ENCODE results near the gene ANK3. TPM values are rescaled to one million over a fixed set of nuclear protein-coding genes. Genes with fewer than 3 reads are reported as not detected.

Gene ANK3
- total RNA-seq, 4 donors from 2014 or later, result 86.3 to 224 (median 139) TPM

DNA sequence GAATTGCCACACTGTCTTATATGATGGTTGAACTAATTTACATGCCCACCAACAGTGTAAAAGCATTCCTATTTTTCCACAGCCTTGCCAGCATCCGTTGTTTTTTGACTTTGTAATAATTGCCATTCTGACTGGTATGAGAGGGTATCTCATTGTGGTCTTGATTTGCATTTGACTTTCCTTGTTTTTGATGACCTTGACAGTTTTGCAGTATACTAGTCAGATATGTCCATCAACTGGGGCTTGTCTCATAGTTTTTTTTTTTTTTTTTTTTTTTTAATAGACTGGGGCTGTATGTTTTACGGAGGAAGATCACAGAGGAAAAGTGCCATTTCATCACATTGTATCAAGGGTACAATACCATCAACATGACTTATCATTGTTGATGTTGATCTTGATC is 220.6 kb downstream of the ANK3 start:
- WGBS, 2 donors, result 88% methylated on average over 2 of the region's 2 CpGs
- peaks cover 0 to 3% (median 0%) of the 10 kb centered on the region in 3 donors for H3K36me3 ChIP-seq

GRCh38 chr10:60167050-60167449 is 222.6 kb downstream of the ANK3 start:
- H3K9me3 ChIP-seq, result no peaks in the 10 kb centered on the region
- WGBS, 2 donors, result 44 to 51% methylated on average over 4 of the region's 4 CpGs
- H3K36me3 ChIP-seq, result peaks cover 0 to 3% (median 0%) of the 10 kb centered on the region in 3 donors
- TF ChIP-seq POLR2A (IDR thresholded peaks at IDR 0.05) (no peak), CTCF (IDR thresholded peaks at IDR 0.05) (no peak), EP300 (IDR thresholded peaks at IDR 0.05) (no peak)
- no peak for DNase-seq (ENCODE audit: low spot score in 2 of 2)
- H3K27ac ChIP-seq, result no peak overlapping the region
- H3K27me3 ChIP-seq, result no peaks in the 10 kb centered on the region
- H3K4me1 ChIP-seq, result no peaks in the 10 kb centered on the region
- no peak overlapping the region for H3K4me3 ChIP-seq

More for the DNA sequence above, 220.6 kb downstream of the ANK3 start:
- TF ChIP-seq EP300 (IDR thresholded peaks at IDR 0.05) (no peak), CTCF (IDR thresholded peaks at IDR 0.05) (no peak), POLR2A (IDR thresholded peaks at IDR 0.05) (no peak)
- H3K4me3 ChIP-seq, result no peak overlapping the region
- no peak overlapping the region for H3K27ac ChIP-seq
- no peaks in the 10 kb centered on the region for H3K4me1 ChIP-seq
- H3K9me3 ChIP-seq, result no peaks in the 10 kb centered on the region
- no peaks in the 10 kb centered on the region for H3K27me3 ChIP-seq
- DNase-seq (ENCODE audit: low spot score in 2 of 2), result no peak

GRCh38 chr10:60163786-60164185 is 225.9 kb downstream of the ANK3 start:
- no peak overlapping the region for H3K4me3 ChIP-seq
- H3K27me3 ChIP-seq, result no peaks in the 10 kb centered on the region
- no peaks in the 10 kb centered on the region for H3K4me1 ChIP-seq
- H3K27ac ChIP-seq, result no peak overlapping the region
- peaks cover 0 to 19% (median 0%) of the 10 kb centered on the region in 3 donors for H3K36me3 ChIP-seq
- TF ChIP-seq EP300 (IDR thresholded peaks at IDR 0.05) (no peak), CTCF (IDR thresholded peaks at IDR 0.05) (no peak), POLR2A (IDR thresholded peaks at IDR 0.05) (no peak)
- no peaks in the 10 kb centered on the region for H3K9me3 ChIP-seq
- no peak for DNase-seq (ENCODE audit: low spot score in 2 of 2)

DNA sequence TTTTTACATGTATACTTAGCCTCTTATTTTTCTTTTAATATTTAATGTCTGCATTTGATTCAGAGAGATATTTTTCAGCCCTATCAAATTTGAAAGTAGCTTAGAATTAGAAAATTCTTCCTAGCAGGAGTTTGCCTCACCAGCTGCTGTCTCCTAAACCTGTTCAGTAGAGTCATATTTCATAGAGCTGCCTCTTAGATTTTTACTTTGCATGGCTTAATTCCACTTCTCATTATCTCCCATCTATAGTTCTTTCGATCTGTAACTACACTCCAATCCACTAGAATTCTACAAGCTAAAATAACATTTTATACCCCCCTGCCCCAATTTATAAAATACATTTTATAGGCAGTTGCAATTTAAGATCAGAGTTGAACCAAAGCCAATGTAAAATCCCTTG is 227.0 kb downstream of the ANK3 start:
- 81 to 97% methylated on average over 1 of the region's 1 CpG for WGBS, 2 donors
- Histone ChIP-seq H3K27me3 (no peaks in the 10 kb centered on the region), H3K9me3 (no peaks in the 10 kb centered on the region), H3K4me1 (no peaks in the 10 kb centered on the region), H3K36me3 (peaks cover 0 to 19% (median 0%) of the 10 kb centered on the region in 3 donors), H3K4me3 (no peak overlapping the region), H3K27ac (no peak overlapping the region)
- DNase-seq (ENCODE audit: low spot score in 2 of 2), result no peak
- TF ChIP-seq EP300 (IDR thresholded peaks at IDR 0.05), result no peak
- no peak for TF ChIP-seq POLR2A (IDR thresholded peaks at IDR 0.05)
- TF ChIP-seq CTCF (IDR thresholded peaks at IDR 0.05), result no peak

DNA sequence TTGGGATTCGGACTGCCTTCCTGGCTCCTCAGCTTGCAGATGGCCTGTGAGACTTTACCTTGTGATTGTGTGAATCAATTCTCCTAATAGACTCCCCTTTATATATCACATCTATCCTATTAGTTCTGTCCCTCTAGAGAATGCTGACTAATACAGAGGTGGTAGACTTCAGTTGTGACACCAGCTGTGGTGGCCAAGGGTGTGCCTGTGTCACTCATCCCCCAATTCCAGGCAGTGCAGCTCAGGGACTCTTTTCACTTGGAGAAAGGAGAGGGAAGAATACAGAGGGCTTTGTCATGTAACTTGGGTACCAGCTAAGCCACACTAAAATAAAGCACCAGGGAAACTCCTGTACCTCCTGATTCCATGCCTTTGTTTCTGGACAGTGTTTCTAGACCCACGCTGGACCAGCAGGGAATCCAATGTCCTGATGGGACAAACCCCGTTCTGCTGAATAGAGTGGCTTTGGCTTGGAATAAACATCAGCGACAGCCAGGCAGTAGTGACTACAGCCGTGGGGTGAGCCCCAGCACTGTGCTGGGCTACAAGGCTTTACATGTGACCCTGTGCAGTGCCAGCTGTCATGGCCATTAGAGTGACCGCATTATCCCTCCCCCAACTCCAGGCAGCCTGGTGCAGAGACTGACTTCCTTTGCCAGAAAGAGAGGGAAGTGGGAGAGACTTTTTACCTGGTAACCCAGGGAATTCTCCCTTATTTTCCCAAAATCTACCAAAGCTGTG is 233.6 kb downstream of the ANK3 start:
- H3K4me3 ChIP-seq, result no peak overlapping the region
- peaks cover 0 to 11% (median 0%) of the 10 kb centered on the region in 3 donors for H3K36me3 ChIP-seq
- H3K27me3 ChIP-seq, result no peaks in the 10 kb centered on the region
- DNase-seq (ENCODE audit: low spot score in 2 of 2), result no peak
- TF ChIP-seq POLR2A (IDR thresholded peaks at IDR 0.05), result no peak
- no peak for TF ChIP-seq EP300 (IDR thresholded peaks at IDR 0.05)
- no peak for TF ChIP-seq CTCF (IDR thresholded peaks at IDR 0.05)
- H3K27ac ChIP-seq, result no peak overlapping the region
- no peaks in the 10 kb centered on the region for H3K9me3 ChIP-seq
- no peaks in the 10 kb centered on the region for H3K4me1 ChIP-seq
- 93 to 95% methylated on average over 6 of the region's 6 CpGs for WGBS, 2 donors

All from tibial nerve (tissue), 4 donors.